Neural cell (in vitro differentiated cells): Measurements from ENCODE around the gene VPS8. TPM values are rescaled to one million over a fixed set of nuclear protein-coding genes. Genes with fewer than 3 reads are reported as not detected.

Experiments used
- H2AFZ ChIP-seq: fragments of 200-600, 300-800 bp; sonication (generic), shearing (Covaris generic); 2 replicates; pipeline ENCODE4 v1.6.0; 2014; ENCODE audit warnings: low read depth, mild to moderate bottlenecking, antibody characterized with exemption, low read length, moderate library complexity
- H3F3A ChIP-seq: fragments of 200-600 bp; shearing (Covaris generic); 2 replicates; pipeline ENCODE4 v1.6.1; 2016; ENCODE audit warnings: mild to moderate bottlenecking, moderate library complexity, mixed read lengths, antibody characterized with exemption, low read length; ENCODE audit not compliant: insufficient read depth, poor library complexity, severe bottlenecking
- H3K27ac ChIP-seq: fragments of 200-600, 300-800 bp; sonication (generic), shearing (Covaris generic); 2 replicates; pipeline ENCODE4 v1.5.1; 2014; ENCODE audit warnings: mild to moderate bottlenecking, low read length, moderate library complexity
- H3K27me3 ChIP-seq: fragments of 300-800, 200-600 bp; sonication (generic), shearing (Covaris generic); 2 replicates; pipeline ENCODE4 v1.6.0; 2014; ENCODE audit warnings: mild to moderate bottlenecking, low read depth, low read length, moderate library complexity; ENCODE audit not compliant: insufficient read depth
- H3K36me3 ChIP-seq: fragments of 300-800, 200-600 bp; sonication (generic), shearing (Covaris generic); 2 replicates; pipeline ENCODE4 v1.5.1; 2014; ENCODE audit warnings: mild to moderate bottlenecking, antibody characterized with exemption, low read length, moderate library complexity; ENCODE audit not compliant: insufficient read depth
- H3K4me2 ChIP-seq: fragments of 300-800, 200-600 bp; sonication (generic), shearing (Covaris generic); 2 replicates; pipeline ENCODE4 v1.6.0; 2014; ENCODE audit warnings: mild to moderate bottlenecking, low read length
- H3K4me3 ChIP-seq: fragments of 300-800, 200-600 bp; sonication (generic), shearing (Covaris generic); 2 replicates; pipeline ENCODE4 v1.5.1; 2014; ENCODE audit warnings: mild to moderate bottlenecking, low read length, moderate library complexity
- H3K79me2 ChIP-seq: fragments of 200-600 bp; shearing (Covaris generic); replicated peaks from 2 replicates; pipeline ENCODE4 v1.6.0; 2014; ENCODE audit warnings: mild to moderate bottlenecking, low read length, moderate library complexity; ENCODE audit not compliant: insufficient read depth
- H3K9ac ChIP-seq: fragments of 300-800, 200-600 bp; sonication (generic), shearing (Covaris generic); 2 replicates; pipeline ENCODE4 v1.6.1; 2016; ENCODE audit warnings: mild to moderate bottlenecking, low read length, mixed read lengths
- H3K9me2 ChIP-seq: fragments of 200-600 bp; shearing (Covaris generic); 2 replicates; pipeline ENCODE4 v1.6.1; 2016; ENCODE audit warnings: mild to moderate bottlenecking, low read length, mixed read lengths; ENCODE audit not compliant: insufficient read depth
- H3K9me3 ChIP-seq: fragments of 200-600, 300-800 bp; sonication (generic), shearing (Covaris generic); 2 replicates; pipeline ENCODE4 v1.6.1; 2016; ENCODE audit warnings: mild to moderate bottlenecking, mixed run types, low read length, moderate library complexity, mixed read lengths
- H4K20me1 ChIP-seq: fragments of 200-600 bp; shearing (Covaris generic); 2 replicates; pipeline ENCODE4 v1.6.1; 2016; ENCODE audit warnings: mild to moderate bottlenecking, mixed run types; ENCODE audit not compliant: insufficient read depth
- CTCF ChIP-seq: fragments of 450-650 bp; IDR thresholded peaks from 2 replicates; pipeline ENCODE4 v1.5.1; 2014; ENCODE audit warnings: antibody characterized with exemption, mild to moderate bottlenecking, moderate library complexity; ENCODE audit not compliant: poor library complexity, severe bottlenecking
- EP300 ChIP-seq: fragments of 450-650 bp; conservative IDR thresholded peaks from 2 replicates; pipeline ENCODE4 v1.6.1; 2014; ENCODE audit warnings: antibody characterized with exemption, mild to moderate bottlenecking, moderate library complexity; ENCODE audit not compliant: poor library complexity, severe bottlenecking
- EZH2 ChIP-seq: fragments of 200-600, 300-800 bp; shearing (Covaris generic), sonication (generic); IDR thresholded peaks from 2 replicates; pipeline ENCODE4 v1.6.1; 2014; ENCODE audit warnings: antibody characterized with exemption, low read length, borderline replicate concordance, mild to moderate bottlenecking; ENCODE audit not compliant: insufficient read depth, poor library complexity, severe bottlenecking
- MXI1 ChIP-seq: fragments of 450-650 bp; conservative IDR thresholded peaks from 2 replicates; pipeline ENCODE4 v1.6.1; 2014; ENCODE audit warnings: antibody characterized with exemption, mild to moderate bottlenecking; ENCODE audit not compliant: poor library complexity, severe bottlenecking
- POLR2AphosphoS5 ChIP-seq: IDR thresholded peaks from 2 replicates; pipeline ENCODE4 v1.6.1; 2012
- RAD21 ChIP-seq: fragments of 450-650 bp; conservative IDR thresholded peaks from 2 replicates; pipeline ENCODE4 v1.6.1; 2014; ENCODE audit warnings: antibody characterized with exemption, mild to moderate bottlenecking, moderate library complexity
- REST ChIP-seq: IDR thresholded peaks from 2 replicates; pipeline ENCODE4 v1.6.1; 2012; ENCODE audit warnings: borderline replicate concordance
- SMC3 ChIP-seq: fragments of 450-650 bp; conservative IDR thresholded peaks from 2 replicates; pipeline ENCODE4 v1.6.1; 2014; ENCODE audit warnings: antibody characterized with exemption, mild to moderate bottlenecking, moderate library complexity; ENCODE audit not compliant: poor library complexity
- TAF1 ChIP-seq: IDR thresholded peaks from 2 replicates; pipeline ENCODE4 v1.6.1; 2012; ENCODE audit warnings: low read depth
- polyA plus RNA-seq: library from polyadenylated mRNA; depleted of rRNA; stranded (reverse); fragments of >200 nt; gene quantifications from 2 replicates; pipeline ENCODE4 v1.2.3, GENCODE V29; 2014

VPS8 gene
- polyA plus RNA-seq, 1 donor from 2014 or later = 146 TPM

GRCh38 chr3:184814214-184814613, 2.2 kb downstream of the VPS8 start:
- Histone ChIP-seq H3K4me3 (peak overlapping the region; percentile 86), H3K9me2 (no peaks in the 10 kb centered on the region), H3K9me3 (no peaks in the 10 kb centered on the region), H3K36me3 (no peaks in the 10 kb centered on the region), H3K9ac (no peak overlapping the region), H3F3A (no peaks in the 10 kb centered on the region), H3K27ac (no peak overlapping the region), H4K20me1 (no peaks in the 10 kb centered on the region), H3K4me2 (no peak overlapping the region), H3K79me2 (peaks cover 20% of the 10 kb centered on the region), H3K27me3 (no peaks in the 10 kb centered on the region), H2AFZ (no peak overlapping the region)
- no peak for TF ChIP-seq EP300
- TF ChIP-seq EZH2 = no peak
- TF ChIP-seq CTCF = no peak
- TF ChIP-seq MXI1 = no peak
- no peak for TF ChIP-seq SMC3
- no peak for TF ChIP-seq POLR2AphosphoS5
- no peak for TF ChIP-seq TAF1
- TF ChIP-seq REST = no peak
- no peak for TF ChIP-seq RAD21

GRCh38 chr3:184815046-184815930, 3.3 kb downstream of the VPS8 start:
- Histone ChIP-seq H3K27ac (no peak overlapping the region), H3K9me2 (no peaks in the 10 kb centered on the region), H3K36me3 (no peaks in the 10 kb centered on the region), H3K4me2 (no peak overlapping the region), H3K4me3 (no peak overlapping the region), H3F3A (no peaks in the 10 kb centered on the region), H4K20me1 (no peaks in the 10 kb centered on the region), H3K27me3 (no peaks in the 10 kb centered on the region), H2AFZ (no peak overlapping the region), H3K9me3 (no peaks in the 10 kb centered on the region), H3K79me2 (peaks cover 20% of the 10 kb centered on the region), H3K9ac (no peak overlapping the region)
- TF ChIP-seq CTCF = no peak
- no peak for TF ChIP-seq POLR2AphosphoS5
- no peak for TF ChIP-seq EP300
- TF ChIP-seq REST = no peak
- TF ChIP-seq RAD21 = no peak
- TF ChIP-seq MXI1 = no peak
- TF ChIP-seq TAF1 = no peak
- TF ChIP-seq SMC3 = no peak
- no peak for TF ChIP-seq EZH2
